Right lobe of liver (tissue), 4 donors: ENCODE results near the gene POTEC.
"Not testable (repeated sequence)": the region's sequence is repeated elsewhere in the genome, so short reads cannot be mapped to it uniquely, and the experiment has no call there.

Experiments used
- CTCF ChIP-seq, 4 donors: fragments of 200-600 bp in 3 of 4; fragments of 450-650 bp in 1 of 4; IDR thresholded peaks; one replicate each; pipeline versions ENCODE4 v1.5.1 to v1.8.0; 2016 to 2022; ENCODE audit warnings: antibody characterized with exemption in 4 of 4, mild to moderate bottlenecking in 2 of 4
- POLR2A ChIP-seq: fragments of 450-650 bp; IDR thresholded peaks from one replicate; pipeline ENCODE4 v1.6.1; 2017; ENCODE audit warnings: antibody characterized with exemption, mild to moderate bottlenecking
- donor health status: DM: no; HTN: no; CAD: no.
- donor health status: DM: no; HTN: no; CAD: no.
- donor health status: DM: no; HTN: yes; CAD: no.

GRCh38 chr18:14465989-14466388, 77.4 kb downstream of the POTEC start:
- TF ChIP-seq CTCF (IDR thresholded peaks at IDR 0.05); POLR2A: not testable (repeated sequence)
